GM23338 (cell line): ENCODE measurements around the gene KIAA2012. TPM values are rescaled to one million over a fixed set of nuclear protein-coding genes. Genes with fewer than 3 reads are reported as not detected.

Experiments
- ATAC-seq: fragments of 200-7000 bp; cut with Tn5 transposase; 3 replicates; pipeline ENCODE4 v1.9.1; 2020
- DNase-seq: peaks from one replicate; pipeline ENCODE4 v3.0.0-alpha.2; 2015; ENCODE audit warnings: low spot score
- H2AFZ ChIP-seq: fragments of 200-600 bp; sonication (generic); 2 replicates; pipeline ENCODE4 v1.8.0; 2016; ENCODE audit warnings: antibody characterized with exemption, mild to moderate bottlenecking, moderate library complexity
- H3F3A ChIP-seq: fragments of 200-600 bp; sonication (generic); replicated peaks from 2 replicates; pipeline ENCODE4 v1.8.0; 2017; ENCODE audit warnings: antibody characterized with exemption, mixed run types, low read depth
- H3K27ac ChIP-seq: fragments of 200-600 bp; sonication (generic); 2 replicates; pipeline ENCODE4 v1.6.1; 2016; ENCODE audit warnings: low read depth
- H3K27me3 ChIP-seq: fragments of 200-600 bp; sonication (generic); 2 replicates; pipeline ENCODE4 v1.8.0; 2016; ENCODE audit warnings: mild to moderate bottlenecking, mixed run types, moderate library complexity; ENCODE audit not compliant: insufficient read depth
- H3K36me3 ChIP-seq: fragments of 200-600 bp; sonication (generic); 2 replicates; pipeline ENCODE4 v1.8.0; 2016; ENCODE audit warnings: mild to moderate bottlenecking; ENCODE audit not compliant: insufficient read depth
- H3K4me1 ChIP-seq: fragments of 200-600 bp; sonication (generic); 2 replicates; pipeline ENCODE4 v1.8.0; 2016; ENCODE audit warnings: mild to moderate bottlenecking, moderate library complexity; ENCODE audit not compliant: insufficient read depth
- H3K4me2 ChIP-seq: fragments of 200-600 bp; sonication (generic); 2 replicates; pipeline ENCODE4 v1.7.1; 2017; ENCODE audit warnings: mixed run types
- H3K4me3 ChIP-seq: fragments of 200-600 bp; sonication (generic); 2 replicates; pipeline ENCODE4 v1.6.1; 2016; ENCODE audit warnings: mixed run types
- H3K79me2 ChIP-seq: fragments of 200-600 bp; sonication (generic); replicated peaks from 2 replicates; pipeline ENCODE4 v1.8.0; 2017; ENCODE audit warnings: mild to moderate bottlenecking; ENCODE audit not compliant: insufficient read depth
- H3K9me2 ChIP-seq: fragments of 200-600 bp; sonication (generic); 2 replicates; pipeline ENCODE4 v1.8.0; 2017; ENCODE audit not compliant: insufficient read depth
- H4K20me1 ChIP-seq: fragments of 200-600 bp; sonication (generic); replicated peaks from 2 replicates; pipeline ENCODE4 v1.8.0; 2017; ENCODE audit warnings: mild to moderate bottlenecking; ENCODE audit not compliant: insufficient read depth
- H3K27ac Mint-ChIP-seq: 2 replicates; pipeline ENCODE4 v1.8.0; 2020; ENCODE audit warnings: inconsistent platforms, mild to moderate bottlenecking, moderate library complexity, mixed read lengths
- H3K27me3 Mint-ChIP-seq: 3 replicates; pipeline ENCODE4 v1.8.0; 2022; ENCODE audit warnings: low read depth, mild to moderate bottlenecking, moderate library complexity, mixed read lengths, inconsistent platforms; ENCODE audit not compliant: insufficient read depth, poor library complexity
- H3K36me3 Mint-ChIP-seq: 3 replicates; pipeline ENCODE4 v1.8.0; 2021; ENCODE audit warnings: low read depth, mild to moderate bottlenecking, inconsistent platforms, moderate library complexity, mixed read lengths
- H3K4me1 Mint-ChIP-seq: 3 replicates; pipeline ENCODE4 v1.8.0; 2020; ENCODE audit warnings: mild to moderate bottlenecking, inconsistent platforms, mixed read lengths
- H3K4me3 Mint-ChIP-seq: 3 replicates; pipeline ENCODE4 v1.8.0; 2021; ENCODE audit warnings: moderate library complexity, mild to moderate bottlenecking, inconsistent platforms, mixed read lengths
- H3K9me3 Mint-ChIP-seq: 3 replicates; pipeline ENCODE4 v1.8.0; 2020; ENCODE audit warnings: moderate library complexity, mild to moderate bottlenecking, inconsistent platforms, mixed read lengths
- EZH2phosphoT487 ChIP-seq: fragments of 200-600 bp; sonication (generic); IDR thresholded peaks from one replicate; pipeline ENCODE4 v1.8.1; 2018; ENCODE audit warnings: antibody characterized with exemption; ENCODE audit not compliant: unreplicated experiment
- POLR2AphosphoS5 ChIP-seq: IDR thresholded peaks from 2 replicates; pipeline ENCODE4 v1.6.1; 2016; ENCODE audit warnings: antibody characterized with exemption, low read depth
- STAT1 ChIP-seq: IDR thresholded peaks from one replicate; pipeline ENCODE4 v1.6.1; 2016; ENCODE audit warnings: antibody characterized with exemption; ENCODE audit not compliant: unreplicated experiment
- polyA plus RNA-seq: library from polyadenylated mRNA; unstranded; fragments of >200 nt; fragmentation: Nextera tagmentation; extraction: Ambion mirVana; gene quantifications from 2 replicates; pipeline ENCODE4 v1.2.1, GENCODE V29; 2016
- total RNA-seq: library from RNA; depleted of rRNA; stranded (reverse); fragments of >200 nt; shearing (Covaris generic); gene quantifications from 2 replicates; pipeline ENCODE4 v1.2.3, GENCODE V29; 2014
- TF ChIP-seq, protein P1 (sequence below): IDR thresholded peaks from 2 replicates; pipeline ENCODE4 v1.6.1; 2016; ENCODE audit warnings: antibody characterized with exemption
- TF ChIP-seq, protein P2 (sequence below), 2 experiments: fragments of 200-600 bp in 1 of 2; sonication (generic) in 1 of 2; conservative IDR thresholded peaks; 2 replicates each; pipeline versions ENCODE4 v1.5.1 to v1.6.1; 2016 to 2017; ENCODE audit warnings: antibody characterized with exemption in 2 of 2, low read depth in 2 of 2, mild to moderate bottlenecking in 2 of 2, moderate library complexity in 1 of 2
- TF ChIP-seq, protein P3 (sequence below): fragments of 250-450 bp; sonication (Bioruptor Pico); IDR thresholded peaks from 2 replicates; pipeline ENCODE4 v1.5.0; 2020; ENCODE audit warnings: mild to moderate bottlenecking, moderate library complexity

KIAA2012 gene
- total and polyA plus RNA-seq, 2 experiments from 2014 or later = 0.03 to 0.08 TPM

DNA sequence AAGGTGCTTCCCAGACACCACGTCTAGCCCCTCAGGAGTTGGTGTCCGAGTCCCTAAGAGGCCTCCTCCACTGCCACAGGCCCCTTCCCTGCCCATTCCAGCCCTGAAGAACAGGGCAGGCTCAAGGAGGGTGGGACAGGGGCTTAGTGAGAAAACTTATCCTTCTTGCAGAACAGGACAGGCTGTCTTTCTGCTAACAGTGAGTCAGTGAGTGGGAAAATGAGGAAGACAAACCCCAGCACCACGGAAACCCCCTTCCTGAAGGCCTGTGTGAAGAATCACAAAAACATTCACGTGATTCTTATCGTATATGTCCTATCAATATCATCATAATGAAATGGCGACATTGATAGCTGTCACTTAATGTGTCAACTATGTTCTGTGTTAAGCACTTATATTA, 29.6 kb upstream of the KIAA2012 start:
- H3F3A ChIP-seq = 0 out of 2 replicates have a peak, but pooled peaks cover 9% of the 10 kb centered on the region
- Mint-ChIP-seq H3K27me3 (peaks cover 2% of the 10 kb centered on the region), H3K4me1 (peaks cover 25% of the 10 kb centered on the region), H3K27ac (no peak overlapping the region), H3K9me3 (no peaks in the 10 kb centered on the region), H3K4me3 (no peak overlapping the region), H3K36me3 (peaks cover 14% of the 10 kb centered on the region)
- H3K36me3 ChIP-seq = no peaks in the 10 kb centered on the region
- H3K4me2 ChIP-seq = no peak overlapping the region
- DNase-seq = no peak
- H4K20me1 ChIP-seq = peaks cover 3% of the 10 kb centered on the region; the same call in 1 of the 2 replicates
- no peaks in the 10 kb centered on the region for H3K27me3 ChIP-seq
- peaks cover 9% of the 10 kb centered on the region for H3K79me2 ChIP-seq
- H3K9me2 ChIP-seq = no peaks in the 10 kb centered on the region
- H2AFZ ChIP-seq = no peak overlapping the region
- TF ChIP-seq, protein P1, sequence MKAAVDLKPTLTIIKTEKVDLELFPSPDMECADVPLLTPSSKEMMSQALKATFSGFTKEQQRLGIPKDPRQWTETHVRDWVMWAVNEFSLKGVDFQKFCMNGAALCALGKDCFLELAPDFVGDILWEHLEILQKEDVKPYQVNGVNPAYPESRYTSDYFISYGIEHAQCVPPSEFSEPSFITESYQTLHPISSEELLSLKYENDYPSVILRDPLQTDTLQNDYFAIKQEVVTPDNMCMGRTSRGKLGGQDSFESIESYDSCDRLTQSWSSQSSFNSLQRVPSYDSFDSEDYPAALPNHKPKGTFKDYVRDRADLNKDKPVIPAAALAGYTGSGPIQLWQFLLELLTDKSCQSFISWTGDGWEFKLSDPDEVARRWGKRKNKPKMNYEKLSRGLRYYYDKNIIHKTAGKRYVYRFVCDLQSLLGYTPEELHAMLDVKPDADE = no peak
- TF ChIP-seq POLR2AphosphoS5 (no peak), EZH2phosphoT487 (no peak), STAT1 (no peak)
- TF ChIP-seq, protein P2, sequence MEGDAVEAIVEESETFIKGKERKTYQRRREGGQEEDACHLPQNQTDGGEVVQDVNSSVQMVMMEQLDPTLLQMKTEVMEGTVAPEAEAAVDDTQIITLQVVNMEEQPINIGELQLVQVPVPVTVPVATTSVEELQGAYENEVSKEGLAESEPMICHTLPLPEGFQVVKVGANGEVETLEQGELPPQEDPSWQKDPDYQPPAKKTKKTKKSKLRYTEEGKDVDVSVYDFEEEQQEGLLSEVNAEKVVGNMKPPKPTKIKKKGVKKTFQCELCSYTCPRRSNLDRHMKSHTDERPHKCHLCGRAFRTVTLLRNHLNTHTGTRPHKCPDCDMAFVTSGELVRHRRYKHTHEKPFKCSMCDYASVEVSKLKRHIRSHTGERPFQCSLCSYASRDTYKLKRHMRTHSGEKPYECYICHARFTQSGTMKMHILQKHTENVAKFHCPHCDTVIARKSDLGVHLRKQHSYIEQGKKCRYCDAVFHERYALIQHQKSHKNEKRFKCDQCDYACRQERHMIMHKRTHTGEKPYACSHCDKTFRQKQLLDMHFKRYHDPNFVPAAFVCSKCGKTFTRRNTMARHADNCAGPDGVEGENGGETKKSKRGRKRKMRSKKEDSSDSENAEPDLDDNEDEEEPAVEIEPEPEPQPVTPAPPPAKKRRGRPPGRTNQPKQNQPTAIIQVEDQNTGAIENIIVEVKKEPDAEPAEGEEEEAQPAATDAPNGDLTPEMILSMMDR (conservative IDR thresholded peaks at IDR 0.05; ENCODE audit: low read depth in 2 of 2) = no peak
- TF ChIP-seq, protein P3, sequence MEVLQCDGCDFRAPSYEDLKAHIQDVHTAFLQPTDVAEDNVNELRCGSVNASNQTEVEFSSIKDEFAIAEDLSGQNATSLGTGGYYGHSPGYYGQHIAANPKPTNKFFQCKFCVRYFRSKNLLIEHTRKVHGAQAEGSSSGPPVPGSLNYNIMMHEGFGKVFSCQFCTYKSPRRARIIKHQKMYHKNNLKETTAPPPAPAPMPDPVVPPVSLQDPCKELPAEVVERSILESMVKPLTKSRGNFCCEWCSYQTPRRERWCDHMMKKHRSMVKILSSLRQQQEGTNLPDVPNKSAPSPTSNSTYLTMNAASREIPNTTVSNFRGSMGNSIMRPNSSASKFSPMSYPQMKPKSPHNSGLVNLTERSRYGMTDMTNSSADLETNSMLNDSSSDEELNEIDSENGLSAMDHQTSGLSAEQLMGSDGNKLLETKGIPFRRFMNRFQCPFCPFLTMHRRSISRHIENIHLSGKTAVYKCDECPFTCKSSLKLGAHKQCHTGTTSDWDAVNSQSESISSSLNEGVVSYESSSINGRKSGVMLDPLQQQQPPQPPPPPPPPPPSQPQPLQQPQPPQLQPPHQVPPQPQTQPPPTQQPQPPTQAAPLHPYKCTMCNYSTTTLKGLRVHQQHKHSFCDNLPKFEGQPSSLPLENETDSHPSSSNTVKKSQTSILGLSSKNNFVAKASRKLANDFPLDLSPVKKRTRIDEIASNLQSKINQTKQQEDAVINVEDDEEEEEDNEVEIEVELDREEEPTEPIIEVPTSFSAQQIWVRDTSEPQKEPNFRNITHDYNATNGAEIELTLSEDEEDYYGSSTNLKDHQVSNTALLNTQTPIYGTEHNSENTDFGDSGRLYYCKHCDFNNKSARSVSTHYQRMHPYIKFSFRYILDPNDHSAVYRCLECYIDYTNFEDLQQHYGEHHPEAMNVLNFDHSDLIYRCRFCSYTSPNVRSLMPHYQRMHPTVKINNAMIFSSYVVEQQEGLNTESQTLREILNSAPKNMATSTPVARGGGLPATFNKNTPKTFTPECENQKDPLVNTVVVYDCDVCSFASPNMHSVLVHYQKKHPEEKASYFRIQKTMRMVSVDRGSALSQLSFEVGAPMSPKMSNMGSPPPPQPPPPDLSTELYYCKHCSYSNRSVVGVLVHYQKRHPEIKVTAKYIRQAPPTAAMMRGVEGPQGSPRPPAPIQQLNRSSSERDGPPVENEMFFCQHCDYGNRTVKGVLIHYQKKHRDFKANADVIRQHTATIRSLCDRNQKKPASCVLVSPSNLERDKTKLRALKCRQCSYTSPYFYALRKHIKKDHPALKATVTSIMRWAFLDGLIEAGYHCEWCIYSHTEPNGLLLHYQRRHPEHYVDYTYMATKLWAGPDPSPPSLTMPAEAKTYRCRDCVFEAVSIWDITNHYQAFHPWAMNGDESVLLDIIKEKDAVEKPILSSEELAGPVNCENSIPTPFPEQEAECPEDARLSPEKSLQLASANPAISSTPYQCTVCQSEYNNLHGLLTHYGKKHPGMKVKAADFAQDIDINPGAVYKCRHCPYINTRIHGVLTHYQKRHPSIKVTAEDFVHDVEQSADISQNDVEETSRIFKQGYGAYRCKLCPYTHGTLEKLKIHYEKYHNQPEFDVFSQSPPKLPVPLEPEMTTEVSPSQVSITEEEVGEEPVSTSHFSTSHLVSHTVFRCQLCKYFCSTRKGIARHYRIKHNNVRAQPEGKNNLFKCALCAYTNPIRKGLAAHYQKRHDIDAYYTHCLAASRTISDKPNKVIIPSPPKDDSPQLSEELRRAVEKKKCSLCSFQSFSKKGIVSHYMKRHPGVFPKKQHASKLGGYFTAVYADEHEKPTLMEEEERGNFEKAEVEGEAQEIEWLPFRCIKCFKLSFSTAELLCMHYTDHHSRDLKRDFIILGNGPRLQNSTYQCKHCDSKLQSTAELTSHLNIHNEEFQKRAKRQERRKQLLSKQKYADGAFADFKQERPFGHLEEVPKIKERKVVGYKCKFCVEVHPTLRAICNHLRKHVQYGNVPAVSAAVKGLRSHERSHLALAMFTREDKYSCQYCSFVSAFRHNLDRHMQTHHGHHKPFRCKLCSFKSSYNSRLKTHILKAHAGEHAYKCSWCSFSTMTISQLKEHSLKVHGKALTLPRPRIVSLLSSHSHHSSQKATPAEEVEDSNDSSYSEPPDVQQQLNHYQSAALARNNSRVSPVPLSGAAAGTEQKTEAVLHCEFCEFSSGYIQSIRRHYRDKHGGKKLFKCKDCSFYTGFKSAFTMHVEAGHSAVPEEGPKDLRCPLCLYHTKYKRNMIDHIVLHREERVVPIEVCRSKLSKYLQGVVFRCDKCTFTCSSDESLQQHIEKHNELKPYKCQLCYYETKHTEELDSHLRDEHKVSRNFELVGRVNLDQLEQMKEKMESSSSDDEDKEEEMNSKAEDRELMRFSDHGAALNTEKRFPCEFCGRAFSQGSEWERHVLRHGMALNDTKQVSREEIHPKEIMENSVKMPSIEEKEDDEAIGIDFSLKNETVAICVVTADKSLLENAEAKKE (CRISPR knock-in tag) = no peak
- peaks cover 5% of the 10 kb centered on the region for H3K4me1 ChIP-seq
- ATAC-seq = no peak
- no peak overlapping the region for H3K27ac ChIP-seq
- H3K4me3 ChIP-seq = no peak overlapping the region
